GM12874 (cell line): ENCODE results near the gene ELOVL7.

Experiments used
- CTCF ChIP-seq: IDR thresholded peaks from 2 replicates; pipeline ENCODE4 v1.5.1; 2011; ENCODE audit warnings: low read depth, mild to moderate bottlenecking, control low read depth, low read length, moderate library complexity; ENCODE audit not compliant: insufficient read depth

The ELOVL7 gene

DNA sequence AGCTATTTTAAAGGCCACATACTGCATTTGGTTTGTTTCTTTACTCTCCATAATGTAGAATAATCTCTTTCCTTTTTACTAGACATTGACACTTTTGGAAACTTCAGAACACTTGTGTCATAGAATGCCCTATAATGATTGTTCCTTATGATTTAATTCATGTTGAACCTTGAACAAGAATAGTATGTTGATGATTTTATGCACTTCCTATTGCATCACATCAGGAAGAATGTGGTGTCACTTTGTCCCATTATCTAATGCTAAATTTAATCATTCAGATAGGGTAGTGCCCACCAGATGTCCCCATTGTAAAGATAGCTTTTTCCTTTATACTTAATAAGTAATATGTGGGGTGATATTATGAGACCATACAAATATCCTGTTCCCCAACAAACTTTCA lies 124.7 kb downstream of the ELOVL7 start:
- TF ChIP-seq CTCF: no peak

GRCh38 chr5:60718166-60718892 lies 125.7 kb downstream of the ELOVL7 start:
- TF ChIP-seq CTCF: no peak

GRCh38 chr5:60712950-60713349 lies 131.1 kb downstream of the ELOVL7 start:
- no peak for TF ChIP-seq CTCF

GRCh38 chr5:60710362-60710761 lies 133.7 kb downstream of the ELOVL7 start:
- TF ChIP-seq CTCF: no peak

DNA sequence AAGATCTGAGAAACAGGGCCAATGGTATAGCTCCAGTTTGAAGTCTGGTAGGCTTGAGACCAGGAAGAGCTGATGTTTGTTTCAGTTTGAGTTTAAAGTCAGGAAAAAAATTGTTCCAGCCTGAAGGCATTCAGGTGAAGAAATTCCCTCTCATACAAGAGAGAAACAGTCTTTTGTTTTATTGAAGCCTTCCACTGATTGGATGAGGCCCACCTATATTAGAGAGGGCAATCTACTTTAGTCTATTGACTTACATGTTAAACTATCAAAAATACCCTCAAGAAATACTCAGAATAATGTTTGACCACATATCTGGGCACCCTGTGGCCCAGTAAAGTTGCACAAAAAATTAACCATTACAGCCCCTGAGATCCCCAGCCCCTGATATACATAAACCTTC lies 138.9 kb downstream of the ELOVL7 start:
- no peak for TF ChIP-seq CTCF

DNA sequence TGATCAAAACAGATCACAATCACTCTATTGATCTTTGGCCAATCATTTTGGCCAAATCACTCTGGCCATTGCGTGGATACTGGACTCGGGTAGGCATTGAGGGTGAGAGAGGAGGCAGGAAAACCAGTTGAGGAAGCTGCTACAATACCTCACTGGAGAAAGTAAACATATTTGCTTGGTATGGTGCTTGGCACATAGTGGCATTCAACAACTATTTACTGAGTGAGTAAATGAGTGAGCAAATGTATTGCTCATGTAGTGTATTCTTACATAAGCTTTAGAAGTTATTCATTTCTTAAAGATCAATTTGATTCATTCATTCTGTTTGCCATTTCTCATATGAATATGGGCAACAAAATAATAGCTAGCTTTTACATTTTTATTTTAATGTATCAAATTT lies 140.1 kb downstream of the ELOVL7 start:
- TF ChIP-seq CTCF: no peak
